Fibroblast of lung (primary cell): Measurements from ENCODE around the gene SUPT3H. TPM values are rescaled to one million over a fixed set of nuclear protein-coding genes. Genes with fewer than 3 reads are reported as not detected.

Experiments used
- DNase-seq, 2 donors: peaks; one replicate each; pipeline versions ENCODE4 v3.0.0 to v3.0.0-alpha.2; 2010; ENCODE audit warnings: low read depth in 2 of 2
- H2AFZ ChIP-seq: 2 replicates; pipeline ENCODE4 v1.5.1; 2012; ENCODE audit warnings: low read length, control low read depth, inconsistent platforms
- H3K27ac ChIP-seq: 2 replicates; pipeline ENCODE4 v1.5.1; 2011; ENCODE audit warnings: low read length, control low read depth; ENCODE audit not compliant: insufficient read depth
- H3K27me3 ChIP-seq: 2 replicates; pipeline ENCODE4 v1.5.1; 2011; ENCODE audit warnings: mild to moderate bottlenecking, low read length; ENCODE audit not compliant: control insufficient read depth, insufficient read depth
- H3K36me3 ChIP-seq: 2 replicates; pipeline ENCODE4 v1.5.1; 2011; ENCODE audit warnings: low read length; ENCODE audit not compliant: control insufficient read depth, insufficient read depth
- H3K4me1 ChIP-seq: 2 replicates; pipeline ENCODE4 v1.5.1; 2011; ENCODE audit warnings: low read length; ENCODE audit not compliant: control insufficient read depth, insufficient read depth; ENCODE audit errors: extremely low read depth
- H3K4me2 ChIP-seq: 2 replicates; pipeline ENCODE4 v1.5.1; 2011; ENCODE audit warnings: low read length, control low read depth; ENCODE audit not compliant: insufficient read depth; ENCODE audit errors: extremely low read depth
- H3K4me3 ChIP-seq, 4 experiments: fragments of 200-600 bp in 1 of 4; sonication (generic) in 1 of 4; replicated peaks in 1 of 4; 2 replicates each; pipeline ENCODE4 v1.5.1; 2011 to 2016; ENCODE audit warnings: low read length in 4 of 4, low read depth in 3 of 4, mild to moderate bottlenecking in 3 of 4, control low read depth in 2 of 4, inconsistent platforms in 1 of 4, mixed read lengths in 1 of 4; ENCODE audit not compliant: insufficient read depth in 1 of 4; ENCODE audit errors: control extremely low read depth in 1 of 4
- H3K79me2 ChIP-seq: 2 replicates; pipeline ENCODE4 v1.5.1; 2012; ENCODE audit warnings: mild to moderate bottlenecking, low read length, inconsistent platforms; ENCODE audit not compliant: control insufficient read depth, insufficient read depth
- H3K9ac ChIP-seq: 2 replicates; pipeline ENCODE4 v1.5.1; 2011; ENCODE audit warnings: mild to moderate bottlenecking, low read length, control low read depth; ENCODE audit not compliant: insufficient read depth
- H3K9me3 ChIP-seq: 2 replicates; pipeline ENCODE4 v1.5.1; 2012; ENCODE audit warnings: low read depth, low read length; ENCODE audit not compliant: control insufficient read depth, insufficient read depth
- H4K20me1 ChIP-seq: 2 replicates; pipeline ENCODE4 v1.5.1; 2011; ENCODE audit warnings: low read length; ENCODE audit not compliant: control insufficient read depth, insufficient read depth; ENCODE audit errors: extremely low read depth
- CTCF ChIP-seq, 2 donors: IDR thresholded peaks in 1 of 2; conservative IDR thresholded peaks in 1 of 2; 1 replicate in 1 of 2; 2 replicates in 1 of 2; pipeline ENCODE4 v1.5.1; 2011 to 2012; ENCODE audit warnings: low read length in 2 of 2, control low read depth in 1 of 2, inconsistent platforms in 1 of 2, low read depth in 1 of 2, mild to moderate bottlenecking in 1 of 2
- EZH2 ChIP-seq: IDR thresholded peaks from 2 replicates; pipeline ENCODE4 v1.5.1; 2012; ENCODE audit warnings: low read length, control low read depth, mild to moderate bottlenecking; ENCODE audit errors: missing control alignments
- polyA plus RNA-seq, 2 donors: library from polyadenylated mRNA; depleted of rRNA in 1 of 2; stranded (reverse) in 1 of 2; unstranded in 1 of 2; fragments of >200 nt; gene quantifications; 2 replicates each; pipeline ENCODE4 v1.2.1, GENCODE V29; 2011 to 2012; ENCODE audit warnings: missing spikeins in 1 of 2
- total RNA-seq: library from RNA; depleted of rRNA; stranded (reverse); fragments of >200 nt; gene quantifications from 2 replicates; pipeline ENCODE4 v1.2.1, GENCODE V29; 2014

Gene SUPT3H
- total and polyA plus RNA-seq, 2 donors (not counting 1 experiment from before 2014, with no cell fraction given), result 8.3 to 8.5 TPM

- Histone ChIP-seq H2AFZ (no peak overlapping the region), H3K27me3 (no peaks in the 10 kb centered on the region), H3K4me1 (no peaks in the 10 kb centered on the region), H3K4me2 (no peak overlapping the region), H3K4me3 (no peak overlapping the region), H3K27ac (no peak overlapping the region), H4K20me1 (no peaks in the 10 kb centered on the region), H3K36me3 (no peaks in the 10 kb centered on the region), H3K9ac (no peak overlapping the region), H3K79me2 (no peaks in the 10 kb centered on the region), H3K9me3 (no peaks in the 10 kb centered on the region)
- no peak for DNase-seq
- TF ChIP-seq EZH2 (no peak), CTCF (conservative IDR thresholded peaks at IDR 0.05 in 1 of 2, IDR thresholded peaks at IDR 0.05 in 1 of 2; ENCODE audit: low read depth in 1 of 2, low read length in 2 of 2) (no peak)
Measured at GRCh38 chr6:45109551-45109950, 268.2 kb downstream of the SUPT3H start.

GRCh38 chr6:45105170-45105820 lies 272.4 kb downstream of the SUPT3H start:
- Histone ChIP-seq H3K27ac (no peak overlapping the region), H3K36me3 (no peaks in the 10 kb centered on the region), H3K79me2 (no peaks in the 10 kb centered on the region), H3K9ac (no peak overlapping the region), H3K4me3 (no peak overlapping the region), H3K27me3 (no peaks in the 10 kb centered on the region), H3K4me2 (no peak overlapping the region), H3K4me1 (no peaks in the 10 kb centered on the region), H4K20me1 (no peaks in the 10 kb centered on the region), H3K9me3 (no peaks in the 10 kb centered on the region), H2AFZ (no peak overlapping the region)
- no peak for TF ChIP-seq CTCF (conservative IDR thresholded peaks at IDR 0.05 in 1 of 2, IDR thresholded peaks at IDR 0.05 in 1 of 2; ENCODE audit: low read depth in 1 of 2, low read length in 2 of 2)
- TF ChIP-seq EZH2, result no peak
- DNase-seq, result peak; percentile 10 to 70

GRCh38 chr6:45104429-45104828 lies 273.3 kb downstream of the SUPT3H start:
- Histone ChIP-seq H3K4me1 (no peaks in the 10 kb centered on the region), H3K9me3 (no peaks in the 10 kb centered on the region), H3K9ac (no peak overlapping the region), H3K4me2 (no peak overlapping the region), H3K79me2 (no peaks in the 10 kb centered on the region), H3K27me3 (no peaks in the 10 kb centered on the region), H4K20me1 (no peaks in the 10 kb centered on the region), H2AFZ (no peak overlapping the region), H3K36me3 (no peaks in the 10 kb centered on the region), H3K27ac (no peak overlapping the region), H3K4me3 (no peak overlapping the region)
- no peak for DNase-seq
- TF ChIP-seq EZH2 (no peak), CTCF (conservative IDR thresholded peaks at IDR 0.05 in 1 of 2, IDR thresholded peaks at IDR 0.05 in 1 of 2; ENCODE audit: low read depth in 1 of 2, low read length in 2 of 2) (no peak)
